ENCODE data around the gene ANK3. TPM values are rescaled to one million over a fixed set of nuclear protein-coding genes. Genes with fewer than 3 reads are reported as not detected.

Gene ANK3
- total and polyA plus RNA-seq, 2 donors (not counting 3 experiments of a cell fraction or from before 2014, with no cell fraction given): 0.88 to 8.5 TPM

- DNase-seq (ENCODE audit: low read depth, low spot score) (no peak), FAIRE-seq (no peak)
- POLR2A ChIA-PET: no interaction called here
- Histone ChIP-seq H3K4me2 (ENCODE audit: insufficient read depth, low read length) (no peak overlapping the region), H3K36me3 (ENCODE audit: control insufficient read depth in 2 of 2, extremely low read depth in 1 of 2, insufficient read depth in 2 of 2, low read length in 2 of 2) (no peaks in the 10 kb centered on the region), H2AFZ (ENCODE audit: low read depth, low read length) (peak overlapping the region; percentile 80), H3K9ac (replicated peaks; ENCODE audit: extremely low read depth, insufficient read depth, low read length) (no peak overlapping the region), H3K27ac (ENCODE audit: insufficient read depth, low read depth, low read length) (no peak overlapping the region), H3K9me3 (replicated peaks; ENCODE audit: control insufficient read depth, insufficient read depth, low read length) (no peaks in the 10 kb centered on the region), H3K9me1 (replicated peaks; ENCODE audit: control insufficient read depth, extremely low read depth, insufficient read depth, low read length) (no peaks in the 10 kb centered on the region), H3K4me3 (replicated peaks in 1 of 3; ENCODE audit: insufficient read depth in 1 of 3, low read depth in 1 of 3, low read length in 3 of 3) (no peak overlapping the region), H3K79me2 (ENCODE audit: control insufficient read depth, insufficient read depth, low read length) (no peaks in the 10 kb centered on the region), H3K4me1 (ENCODE audit: control insufficient read depth, extremely low read depth, insufficient read depth, low read length) (peaks cover 21% of the 10 kb centered on the region), H4K20me1 (replicated peaks; ENCODE audit: control insufficient read depth, extremely low read depth, insufficient read depth, low read length) (no peaks in the 10 kb centered on the region), H3K27me3 (ENCODE audit: control insufficient read depth in 2 of 2, insufficient read depth in 2 of 2, low read length in 2 of 2) (no peaks in the 10 kb centered on the region)
- intact Hi-C loops (cut with micrococcal nuclease): no loop called here
- dilution Hi-C loops (cut with MboI; ENCODE audit: extremely low pct_ligation_motif_present, low sequenced_read_pairs): no loop called here
- TF ChIP-seq, protein P1, sequence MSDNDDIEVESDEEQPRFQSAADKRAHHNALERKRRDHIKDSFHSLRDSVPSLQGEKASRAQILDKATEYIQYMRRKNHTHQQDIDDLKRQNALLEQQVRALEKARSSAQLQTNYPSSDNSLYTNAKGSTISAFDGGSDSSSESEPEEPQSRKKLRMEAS (IDR thresholded peaks at IDR 0.05; ENCODE audit: insufficient read depth, insufficient read length): no peak
- TF ChIP-seq POLR2AphosphoS5 (IDR thresholded peaks at IDR 0.05; ENCODE audit: insufficient read depth, low read depth, low read length) (no peak), EZH2 (IDR thresholded peaks at IDR 0.05; ENCODE audit: borderline replicate concordance, low read depth, low read length, severe bottlenecking) (no peak), CTCF (IDR thresholded peaks at IDR 0.05; ENCODE audit: extremely low read depth in 1 of 2, insufficient read depth in 1 of 2, low read depth in 1 of 2, low read length in 2 of 2) (no peak), MYC (IDR thresholded peaks at IDR 0.05; ENCODE audit: low read depth, low read length) (no peak), FOS (IDR thresholded peaks at IDR 0.05; ENCODE audit: borderline replicate concordance, insufficient read depth, low read length) (no peak), POLR2A (IDR thresholded peaks at IDR 0.05; ENCODE audit: low read depth, low read length) (no peak), JUN (IDR thresholded peaks at IDR 0.05; ENCODE audit: borderline replicate concordance, insufficient read depth, insufficient read length, low read depth) (no peak), GATA2 (IDR thresholded peaks at IDR 0.05; ENCODE audit: insufficient read depth, insufficient read length, low read depth, low read length) (no peak)
- CTCF ChIA-PET: interaction anchor here (0.8 kb wide), 1 partner anchor 15 kb away, joined by 3 read pairs; no protein-coding TSS in a partner anchor
- BruUV-seq (replicated peaks): no TSS peak
Observed at GRCh38 chr10:60410970-60411369, 21.3 kb upstream of the ANK3 start.
